DOHH2 (cell line): Measurements from ENCODE around the gene TRPM5.
A peak's percentile ranks its signal among the peaks of the same experiment; 100 is the strongest.

Experiments
- H3F3A ChIP-seq: fragments of 200-600 bp; sonication (generic), shearing (Covaris generic); 2 replicates; pipeline ENCODE4 v1.6.0; 2016; ENCODE audit warnings: antibody characterized with exemption, mild to moderate bottlenecking; ENCODE audit not compliant: control insufficient read depth, insufficient read depth
- H3K27ac ChIP-seq: fragments of 200-600 bp; sonication (generic); 2 replicates; pipeline ENCODE4 v1.5.1; 2014; ENCODE audit warnings: low read depth, mild to moderate bottlenecking, low read length, moderate library complexity
- H3K27me3 ChIP-seq: fragments of 200-600 bp; sonication (generic); 2 replicates; pipeline ENCODE4 v1.6.1; 2014; ENCODE audit warnings: mild to moderate bottlenecking, low read length, mixed read lengths; ENCODE audit not compliant: control insufficient read depth
- H3K36me3 ChIP-seq: fragments of 200-600 bp; sonication (generic); 2 replicates; pipeline ENCODE4 v1.6.1; 2014; ENCODE audit warnings: mild to moderate bottlenecking, low read length, moderate library complexity, mixed read lengths; ENCODE audit not compliant: control insufficient read depth
- H3K4me1 ChIP-seq: fragments of 200-600 bp; sonication (generic); 2 replicates; pipeline ENCODE4 v1.6.1; 2014; ENCODE audit warnings: mild to moderate bottlenecking, low read length, mixed read lengths; ENCODE audit not compliant: control insufficient read depth
- H3K4me2 ChIP-seq: fragments of 200-600 bp; sonication (generic); 2 replicates; pipeline ENCODE4 v1.6.0; 2014; ENCODE audit warnings: mild to moderate bottlenecking, low read length, moderate library complexity
- H3K4me3 ChIP-seq: fragments of 200-600 bp; sonication (generic); 2 replicates; pipeline ENCODE4 v1.5.1; 2014; ENCODE audit warnings: mild to moderate bottlenecking, low read length, mixed read lengths
- H3K79me2 ChIP-seq: fragments of 200-600 bp; sonication (generic); 2 replicates; pipeline ENCODE4 v1.6.1; 2014; ENCODE audit warnings: mild to moderate bottlenecking, low read length, mixed read lengths; ENCODE audit not compliant: control insufficient read depth
- H3K9me2 ChIP-seq: fragments of 200-600 bp; sonication (generic); replicated peaks from 2 replicates; pipeline ENCODE4 v1.6.1; 2014; ENCODE audit warnings: mild to moderate bottlenecking, low read length, mixed read lengths; ENCODE audit not compliant: control insufficient read depth
- H3K9me3 ChIP-seq: fragments of 200-600 bp; sonication (generic); 2 replicates; pipeline ENCODE4 v1.6.1; 2014; ENCODE audit warnings: antibody characterized with exemption, low read length, mixed read lengths; ENCODE audit not compliant: control insufficient read depth, insufficient read depth
- H4K20me1 ChIP-seq: fragments of 200-600 bp; sonication (generic); 2 replicates; pipeline ENCODE4 v1.6.0; 2014; ENCODE audit warnings: low read depth, mild to moderate bottlenecking, antibody characterized with exemption, low read length, moderate library complexity; ENCODE audit not compliant: control insufficient read depth, insufficient read depth
- EZH2phosphoT487 ChIP-seq: fragments of 200-600 bp; sonication (generic); IDR thresholded peaks from 2 replicates; pipeline ENCODE4 v1.6.1; 2017; ENCODE audit warnings: borderline replicate concordance, mild to moderate bottlenecking, antibody characterized with exemption, low read length, moderate library complexity, mixed read lengths
- TF ChIP-seq, protein P1 (sequence below): fragments of 200-600 bp; sonication (generic); IDR thresholded peaks from one replicate; pipeline ENCODE4 v1.5.1; 2014; ENCODE audit warnings: antibody characterized with exemption, mild to moderate bottlenecking, low read depth, low read length; ENCODE audit not compliant: poor library complexity, severe bottlenecking

The TRPM5 gene

DNA sequence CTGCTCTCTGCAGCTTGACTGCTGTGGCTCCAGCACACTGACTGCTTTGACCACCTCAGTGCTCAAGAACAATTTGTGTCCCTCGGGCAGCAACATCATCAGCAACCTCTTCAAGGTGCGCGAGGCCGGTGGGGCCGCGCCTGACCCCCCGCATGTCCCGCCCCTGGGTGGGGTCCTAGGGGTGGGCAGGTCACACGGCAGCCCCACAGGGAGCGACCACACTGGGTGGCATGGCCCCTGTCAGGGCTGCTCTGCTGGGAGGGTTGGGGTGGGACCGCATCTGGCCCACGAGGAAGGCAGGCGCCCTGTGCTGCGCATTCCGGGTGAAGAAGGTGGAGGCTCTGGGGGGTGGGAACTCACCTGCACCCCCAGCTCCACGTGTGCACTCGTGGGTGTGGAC, 48.5 kb downstream of the TRPM5 start:
- Histone ChIP-seq H3K27me3 (no peaks in the 10 kb centered on the region), H3K4me1 (peaks cover 88% of the 10 kb centered on the region), H3K79me2 (peaks cover 61% of the 10 kb centered on the region), H3K4me3 (no peak overlapping the region), H3K9me3 (no peaks in the 10 kb centered on the region), H3F3A (peaks cover 33% of the 10 kb centered on the region), H4K20me1 (no peaks in the 10 kb centered on the region), H3K4me2 (no peak overlapping the region), H3K36me3 (peaks cover 87% of the 10 kb centered on the region), H3K9me2 (no peaks in the 10 kb centered on the region), H3K27ac (0 out of 2 replicates have a peak overlapping the region, but pooled peaks have one; percentile 100)
- TF ChIP-seq, protein P1, sequence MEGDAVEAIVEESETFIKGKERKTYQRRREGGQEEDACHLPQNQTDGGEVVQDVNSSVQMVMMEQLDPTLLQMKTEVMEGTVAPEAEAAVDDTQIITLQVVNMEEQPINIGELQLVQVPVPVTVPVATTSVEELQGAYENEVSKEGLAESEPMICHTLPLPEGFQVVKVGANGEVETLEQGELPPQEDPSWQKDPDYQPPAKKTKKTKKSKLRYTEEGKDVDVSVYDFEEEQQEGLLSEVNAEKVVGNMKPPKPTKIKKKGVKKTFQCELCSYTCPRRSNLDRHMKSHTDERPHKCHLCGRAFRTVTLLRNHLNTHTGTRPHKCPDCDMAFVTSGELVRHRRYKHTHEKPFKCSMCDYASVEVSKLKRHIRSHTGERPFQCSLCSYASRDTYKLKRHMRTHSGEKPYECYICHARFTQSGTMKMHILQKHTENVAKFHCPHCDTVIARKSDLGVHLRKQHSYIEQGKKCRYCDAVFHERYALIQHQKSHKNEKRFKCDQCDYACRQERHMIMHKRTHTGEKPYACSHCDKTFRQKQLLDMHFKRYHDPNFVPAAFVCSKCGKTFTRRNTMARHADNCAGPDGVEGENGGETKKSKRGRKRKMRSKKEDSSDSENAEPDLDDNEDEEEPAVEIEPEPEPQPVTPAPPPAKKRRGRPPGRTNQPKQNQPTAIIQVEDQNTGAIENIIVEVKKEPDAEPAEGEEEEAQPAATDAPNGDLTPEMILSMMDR, result no peak
- TF ChIP-seq EZH2phosphoT487, result no peak

DNA sequence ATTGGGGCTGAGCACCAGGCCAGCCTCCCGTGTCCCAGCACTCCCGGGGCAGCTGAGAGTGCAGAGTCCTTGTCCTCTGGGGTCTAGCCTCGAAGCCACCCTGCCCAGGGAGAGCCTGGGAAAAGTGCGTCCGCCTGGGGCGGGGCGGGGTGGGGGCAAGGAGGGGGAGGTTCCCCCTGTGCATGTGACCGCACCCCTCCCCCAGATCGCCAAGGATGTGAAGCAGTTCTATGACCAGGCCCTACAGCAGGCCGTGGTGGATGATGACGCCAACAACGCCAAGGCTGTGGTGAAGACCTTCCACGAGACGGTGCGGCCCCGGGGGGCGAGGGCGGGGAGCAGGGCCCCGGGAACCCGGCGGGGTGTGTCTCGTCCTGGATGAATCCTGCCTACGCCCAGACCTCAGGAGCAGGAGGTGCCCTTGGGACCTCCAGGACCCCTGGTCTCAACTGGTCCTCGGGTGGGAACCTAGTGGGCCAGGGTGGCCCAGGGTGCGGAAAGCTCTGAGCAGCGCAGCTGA, 49.0 kb downstream of the TRPM5 start:
- Histone ChIP-seq H3F3A (peaks cover 37% of the 10 kb centered on the region), H3K9me3 (no peaks in the 10 kb centered on the region), H3K4me3 (peak overlapping the region; percentile 87), H3K36me3 (peaks cover 88% of the 10 kb centered on the region), H3K27ac (peak overlapping the region; percentile 100), H3K27me3 (no peaks in the 10 kb centered on the region), H3K4me2 (peak overlapping the region; percentile 89; the same call in 1 of the 2 replicates), H3K79me2 (peaks cover 64% of the 10 kb centered on the region), H3K4me1 (peaks cover 93% of the 10 kb centered on the region), H4K20me1 (peaks cover 2% of the 10 kb centered on the region; the same call in 1 of the 2 replicates), H3K9me2 (no peaks in the 10 kb centered on the region)
- TF ChIP-seq EZH2phosphoT487, result no peak
- TF ChIP-seq, protein P1, result no peak

DNA sequence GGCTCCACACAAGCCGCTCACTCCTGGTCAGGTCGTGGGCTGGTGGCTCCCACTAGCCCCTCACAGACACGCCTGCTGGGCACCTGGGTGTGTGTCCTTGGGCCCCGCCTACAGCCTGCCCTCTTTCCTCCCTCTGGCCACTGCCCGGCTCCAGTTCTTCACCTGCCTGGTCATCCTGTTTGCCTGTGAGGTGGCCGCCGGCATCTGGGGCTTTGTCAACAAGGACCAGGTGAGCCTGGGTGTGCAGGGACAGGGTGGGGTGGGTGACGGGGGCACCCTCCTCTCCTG, 49.6 kb downstream of the TRPM5 start:
- peak overlapping the region; percentile 100 for H3K27ac ChIP-seq

More for the DNA sequence above, 49.6 kb downstream of the TRPM5 start:
- no peaks in the 10 kb centered on the region for H3K27me3 ChIP-seq
- peak overlapping the region; percentile 89 for H3K4me2 ChIP-seq
- H3K79me2 ChIP-seq, result peaks cover 67% of the 10 kb centered on the region
- TF ChIP-seq, protein P1, result no peak
- TF ChIP-seq EZH2phosphoT487, result no peak
- peaks cover 91% of the 10 kb centered on the region for H3K36me3 ChIP-seq
- H3F3A ChIP-seq, result peaks cover 42% of the 10 kb centered on the region
- no peaks in the 10 kb centered on the region for H3K9me3 ChIP-seq
- peak overlapping the region; percentile 87 for H3K4me3 ChIP-seq
- no peaks in the 10 kb centered on the region for H3K9me2 ChIP-seq
- peaks cover 6% of the 10 kb centered on the region; the same call in 1 of the 2 replicates for H4K20me1 ChIP-seq
- peaks cover 98% of the 10 kb centered on the region for H3K4me1 ChIP-seq
